ENCODE data around the gene DARS1.

- TF ChIP-seq ZNF274 (IDR thresholded peaks at IDR 0.05; ENCODE audit: low read depth, low read length) = no peak
- TF ChIP-seq YY1 (IDR thresholded peaks at IDR 0.05; ENCODE audit: insufficient read depth, insufficient read length) = no peak
- no peak for TF ChIP-seq SUZ12 (IDR thresholded peaks at IDR 0.05; ENCODE audit: extremely low read depth, insufficient read depth, insufficient read length)
Observed at GRCh38 chr2:135998879-135999278, 13.5 kb upstream of the DARS1 start.
